HEK293 (cell line): ENCODE results near the gene STARD9.

Source experiments
- CTCF ChIA-PET: fragments of 350-600 bp; formaldehyde crosslinking; extraction: SDS; loops from one replicate; lab custom pipeline; 2021; ENCODE audit warnings: antibody characterized with exemption; lab: Yijun Ruan, JAX
- POLR2A ChIA-PET: fragments of 300-600 bp; formaldehyde crosslinking; extraction: SDS; loops from one replicate; lab custom pipeline; 2020; ENCODE audit warnings: antibody characterized with exemption, inconsistent platforms; lab: Yijun Ruan, JAX
- H3K27ac ChIP-seq: fragments of 200-500 bp; sonication (Bioruptor generic); 2 replicates; pipeline ENCODE4 v1.5.1; 2014; ENCODE audit warnings: low read depth, low read length, control low read depth, inconsistent platforms; ENCODE audit errors: extremely low read depth
- H3K36me3 ChIP-seq, 2 experiments: fragments of 200-500 bp in 1 of 2; sonication (Bioruptor generic) in 1 of 2; 1 replicate in 1 of 2; 2 replicates in 1 of 2; pipeline ENCODE4 v1.5.1; 2014 to 2017; ENCODE audit warnings: inconsistent platforms in 2 of 2, low read length in 2 of 2; ENCODE audit not compliant: control insufficient read depth in 2 of 2, insufficient read depth in 1 of 2
- H3K4me1 ChIP-seq: fragments of 200-500 bp; sonication (Bioruptor generic); 2 replicates; pipeline ENCODE4 v1.5.1; 2014; ENCODE audit warnings: mild to moderate bottlenecking, low read length, inconsistent platforms; ENCODE audit not compliant: control insufficient read depth, insufficient read depth
- H3K4me3 ChIP-seq: 2 replicates; pipeline ENCODE4 v1.5.1; 2011; ENCODE audit warnings: low read depth, mild to moderate bottlenecking, control low read depth, low read length, moderate library complexity
- H3K9me3 ChIP-seq: fragments of 200-500 bp; sonication (Bioruptor generic); 2 replicates; pipeline ENCODE4 v1.5.1; 2014; ENCODE audit warnings: low read depth, low read length, inconsistent platforms; ENCODE audit not compliant: control insufficient read depth, insufficient read depth
- BCL11B ChIP-seq: fragments of 450-650 bp; formaldehyde crosslinking; IDR thresholded peaks from 2 replicates; pipeline ENCODE4 v1.5.1; 2016; ENCODE audit warnings: low read depth, missing biosample characterization, missing genetic modification characterization
- HOXD13 ChIP-seq: sonication (generic); formaldehyde crosslinking; IDR thresholded peaks from 2 replicates; pipeline ENCODE4 v1.8.0; 2022; ENCODE audit warnings: missing genetic modification reagents, borderline replicate concordance
- KLF16 ChIP-seq: fragments of 450-650 bp; formaldehyde crosslinking; IDR thresholded peaks from 2 replicates; pipeline ENCODE4 v1.5.1; 2017; ENCODE audit warnings: missing biosample characterization, missing genetic modification characterization
- KLF8 ChIP-seq: fragments of 450-650 bp; formaldehyde crosslinking; IDR thresholded peaks from 2 replicates; pipeline ENCODE4 v1.5.1; 2016; ENCODE audit warnings: missing biosample characterization, missing genetic modification characterization
- PRDM4 ChIP-seq: fragments of 450-650 bp; formaldehyde crosslinking; IDR thresholded peaks from 2 replicates; pipeline ENCODE4 v1.5.1; 2017; ENCODE audit warnings: missing biosample characterization, missing genetic modification characterization
- SCRT1 ChIP-seq: fragments of 450-650 bp; formaldehyde crosslinking; IDR thresholded peaks from 2 replicates; pipeline ENCODE4 v1.5.1; 2016; ENCODE audit warnings: missing biosample characterization, missing genetic modification characterization, borderline replicate concordance
- ZBTB17 ChIP-seq: fragments of 450-650 bp; formaldehyde crosslinking; IDR thresholded peaks from 2 replicates; pipeline ENCODE4 v1.5.1; 2016; ENCODE audit warnings: missing biosample characterization, missing genetic modification characterization
- ZNF112 ChIP-seq: fragments of 450-650 bp; formaldehyde crosslinking; IDR thresholded peaks from 2 replicates; pipeline ENCODE4 v1.5.0; 2017; ENCODE audit warnings: missing biosample characterization, missing genetic modification characterization
- ZNF23 ChIP-seq: fragments of 450-650 bp; formaldehyde crosslinking; IDR thresholded peaks from 2 replicates; pipeline ENCODE4 v1.5.1; 2016; ENCODE audit warnings: missing biosample characterization, missing genetic modification characterization, borderline replicate concordance
- ZNF248 ChIP-seq: fragments of 450-650 bp; formaldehyde crosslinking; IDR thresholded peaks from 2 replicates; pipeline ENCODE4 v1.5.1; 2017; ENCODE audit warnings: missing biosample characterization, missing genetic modification characterization
- ZNF274 ChIP-seq, 2 experiments: fragments of 200-500 bp in 1 of 2; fragments of 450-650 bp in 1 of 2; sonication (Bioruptor generic) in 1 of 2; formaldehyde crosslinking in 1 of 2; IDR thresholded peaks; 2 replicates each; pipeline versions ENCODE4 v1.5.1 to v1.6.1; 2014 to 2016; ENCODE audit warnings: borderline replicate concordance in 1 of 2, inconsistent platforms in 1 of 2, low read length in 1 of 2, missing biosample characterization in 1 of 2, missing genetic modification characterization in 1 of 2
- ZNF423 ChIP-seq: fragments of 450-650 bp; formaldehyde crosslinking; IDR thresholded peaks from 2 replicates; pipeline ENCODE4 v1.5.1; 2016; ENCODE audit warnings: missing biosample characterization, missing genetic modification characterization
- ZNF558 ChIP-seq: fragments of 450-650 bp; formaldehyde crosslinking; IDR thresholded peaks from 2 replicates; pipeline ENCODE4 v1.5.1; 2016; ENCODE audit warnings: missing biosample characterization, missing genetic modification characterization
- ZNF792 ChIP-seq: fragments of 450-650 bp; formaldehyde crosslinking; IDR thresholded peaks from 2 replicates; pipeline ENCODE4 v1.5.1; 2016; ENCODE audit warnings: missing biosample characterization, missing genetic modification characterization
- TF ChIP-seq, protein P1 (sequence below): fragments of 450-650 bp; formaldehyde crosslinking; IDR thresholded peaks from 2 replicates; pipeline ENCODE4 v1.5.1; 2016; ENCODE audit warnings: missing biosample characterization, missing genetic modification characterization
- TF ChIP-seq, protein P2 (sequence below): fragments of 450-650 bp; formaldehyde crosslinking; IDR thresholded peaks from 2 replicates; pipeline ENCODE4 v1.5.1; 2016; ENCODE audit warnings: missing biosample characterization, missing genetic modification characterization

The STARD9 gene

DNA sequence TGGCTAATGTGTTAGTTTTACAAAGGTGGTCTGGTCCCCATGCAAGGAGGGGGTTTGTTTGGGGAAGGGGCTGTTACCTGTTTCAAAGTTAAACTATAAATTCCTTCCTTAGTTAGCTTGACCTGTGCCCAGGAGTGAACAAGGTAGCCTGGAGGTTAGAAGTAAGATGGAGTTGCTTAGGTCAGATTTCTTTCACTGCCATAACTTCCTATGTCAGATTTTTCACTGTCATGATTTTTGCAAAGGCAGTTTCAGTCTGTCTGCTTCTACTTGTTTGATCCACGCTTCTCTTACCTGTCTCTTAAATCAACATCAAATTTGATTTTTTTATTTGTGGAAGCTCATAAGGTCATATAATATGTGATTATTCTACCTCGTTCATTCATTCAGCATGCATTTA, 28.6 kb downstream of the STARD9 start (continued):
- TF ChIP-seq, protein P1, sequence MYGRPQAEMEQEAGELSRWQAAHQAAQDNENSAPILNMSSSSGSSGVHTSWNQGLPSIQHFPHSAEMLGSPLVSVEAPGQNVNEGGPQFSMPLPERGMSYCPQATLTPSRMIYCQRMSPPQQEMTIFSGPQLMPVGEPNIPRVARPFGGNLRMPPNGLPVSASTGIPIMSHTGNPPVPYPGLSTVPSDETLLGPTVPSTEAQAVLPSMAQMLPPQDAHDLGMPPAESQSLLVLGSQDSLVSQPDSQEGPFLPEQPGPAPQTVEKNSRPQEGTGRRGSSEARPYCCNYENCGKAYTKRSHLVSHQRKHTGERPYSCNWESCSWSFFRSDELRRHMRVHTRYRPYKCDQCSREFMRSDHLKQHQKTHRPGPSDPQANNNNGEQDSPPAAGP (tag by site-specific recombination): no peak
- TF ChIP-seq ZNF423 (tag by site-specific recombination) (no peak), HOXD13 (CRISPR knock-in tag) (no peak), ZNF112 (no peak), SCRT1 (no peak), KLF16 (tag by site-specific recombination) (no peak), ZNF274 (IDR thresholded peaks at IDR 0.05; ENCODE audit: low read length) (no peak), ZNF274 (tag by site-specific recombination; IDR thresholded peaks at IDR 0.05; ENCODE audit: borderline replicate concordance) (no peak), KLF8 (tag by site-specific recombination) (no peak), ZBTB17 (tag by site-specific recombination) (no peak)

GRCh38 chr15:42604894-42605744, 29.7 kb downstream of the STARD9 start:
- Histone ChIP-seq H3K4me3 (no peak overlapping the region), H3K4me1 (no peaks in the 10 kb centered on the region), H3K27ac (no peak overlapping the region), H3K9me3 (no peaks in the 10 kb centered on the region), H3K36me3 (no peaks in the 10 kb centered on the region)
- 0 out of 2 replicates have a peak, but pooled peaks have one; percentile 23 for TF ChIP-seq PRDM4
- TF ChIP-seq, protein P2, sequence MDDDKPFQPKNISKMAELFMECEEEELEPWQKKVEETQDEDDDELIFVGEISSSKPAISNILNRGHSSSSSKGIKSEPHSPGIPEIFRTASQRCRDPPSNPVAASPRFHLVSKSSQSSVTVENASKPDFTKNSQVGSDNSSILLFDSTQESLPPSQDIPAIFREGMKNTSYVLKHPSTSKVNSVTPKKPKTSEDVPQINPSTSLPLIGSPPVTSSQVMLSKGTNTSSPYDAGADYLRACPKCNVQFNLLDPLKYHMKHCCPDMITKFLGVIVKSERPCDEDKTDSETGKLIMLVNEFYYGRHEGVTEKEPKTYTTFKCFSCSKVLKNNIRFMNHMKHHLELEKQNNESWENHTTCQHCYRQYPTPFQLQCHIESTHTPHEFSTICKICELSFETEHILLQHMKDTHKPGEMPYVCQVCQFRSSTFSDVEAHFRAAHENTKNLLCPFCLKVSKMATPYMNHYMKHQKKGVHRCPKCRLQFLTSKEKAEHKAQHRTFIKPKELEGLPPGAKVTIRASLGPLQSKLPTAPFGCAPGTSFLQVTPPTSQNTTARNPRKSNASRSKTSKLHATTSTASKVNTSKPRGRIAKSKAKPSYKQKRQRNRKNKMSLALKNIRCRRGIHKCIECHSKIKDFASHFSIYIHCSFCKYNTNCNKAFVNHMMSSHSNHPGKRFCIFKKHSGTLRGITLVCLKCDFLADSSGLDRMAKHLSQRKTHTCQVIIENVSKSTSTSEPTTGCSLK (tag by site-specific recombination): no peak
- POLR2A ChIA-PET: no interaction called here
- CTCF ChIA-PET: interaction anchor here (0.9 kb wide), 1 partner anchor 110 kb away, joined by 3 read pairs; the partner anchor contains the start of gene SNAP23

DNA sequence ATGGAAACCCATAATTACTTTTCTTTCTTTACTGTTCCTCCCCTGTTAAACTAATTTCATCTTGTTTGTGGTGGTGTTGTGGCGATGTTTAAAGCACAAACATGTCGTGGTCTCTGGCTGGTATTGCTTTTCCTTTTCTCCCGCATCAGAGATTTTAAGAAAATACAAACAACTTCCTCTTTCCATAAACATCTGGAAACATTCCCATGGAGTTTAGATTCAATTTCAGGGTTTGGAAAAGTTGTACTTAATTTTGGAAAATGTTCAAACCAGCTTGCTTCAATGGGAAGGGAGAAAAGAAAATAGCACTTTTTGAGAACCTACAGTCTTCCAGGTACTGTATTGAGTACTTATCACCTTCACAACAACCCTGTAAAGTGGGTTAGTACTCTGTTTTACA, 30.4 kb downstream of the STARD9 start:
- ChIA-PET POLR2A (no interaction called here), CTCF (interaction anchor here (0.7 to 0.9 kb wide), 2 partner anchors 81 to 110 kb away, joined by 3 read pairs; partner anchors contain the start of gene SNAP23)
- H3K36me3 ChIP-seq: no peaks in the 10 kb centered on the region
- H3K27ac ChIP-seq: no peak overlapping the region
- H3K9me3 ChIP-seq: no peaks in the 10 kb centered on the region
- no peaks in the 10 kb centered on the region for H3K4me1 ChIP-seq
- TF ChIP-seq ZNF792 (tag by site-specific recombination): no peak
- no peak for TF ChIP-seq ZNF558
- no peak for TF ChIP-seq ZNF248
- no peak for TF ChIP-seq BCL11B (tag by site-specific recombination)
- no peak for TF ChIP-seq ZNF23 (tag by site-specific recombination)
- no peak overlapping the region for H3K4me3 ChIP-seq
